SK-N-SH (cell line): ENCODE data around the gene EDA2R. TPM values are rescaled to one million over a fixed set of nuclear protein-coding genes. Genes with fewer than 3 reads are reported as not detected.

Experiments used
- CTCF ChIA-PET: fragments of 300-600, 350-600 bp; formaldehyde crosslinking; extraction: SDS; loops from one replicate; lab custom pipeline; 2021; lab: Yijun Ruan, JAX
- POLR2A ChIA-PET: fragments of 350-600 bp; sonication (Branson Sonifier 250); formaldehyde crosslinking; extraction: SDS; loops from one replicate; lab custom pipeline; 2020; ENCODE audit warnings: antibody characterized with exemption, inconsistent platforms; lab: Yijun Ruan, JAX
- DNase-seq: peaks from one replicate; pipeline ENCODE4 v3.0.0; 2012
- H2AFZ ChIP-seq: fragments of 200-600 bp; sonication (generic); 2 replicates; pipeline ENCODE4 v1.8.1; 2016; ENCODE audit warnings: antibody characterized with exemption, mild to moderate bottlenecking, low read depth
- H3F3A ChIP-seq: fragments of 200-600 bp; sonication (generic); replicated peaks from 2 replicates; pipeline ENCODE3; 2016; ENCODE audit warnings: antibody characterized with exemption, mild to moderate bottlenecking; ENCODE audit not compliant: insufficient read depth
- H3K27ac ChIP-seq, 2 experiments: fragments of 200-500 bp in 1 of 2; fragments of 200-600 bp in 1 of 2; sonication (Bioruptor generic) in 1 of 2; sonication (generic), shearing (Covaris generic) in 1 of 2; 2 replicates each; pipeline versions ENCODE4 v1.5.1 to v1.6.1; 2014 to 2016; ENCODE audit warnings: low read depth in 2 of 2, inconsistent platforms in 1 of 2, low read length in 1 of 2, mild to moderate bottlenecking in 1 of 2, mixed read lengths in 1 of 2
- H3K27me3 ChIP-seq: fragments of 200-600 bp; sonication (generic), shearing (Covaris generic); 2 replicates; pipeline ENCODE4 v1.6.1; 2016; ENCODE audit warnings: mixed run types; ENCODE audit not compliant: insufficient read depth
- H3K36me3 ChIP-seq, 2 experiments: fragments of 200-500 bp in 1 of 2; fragments of 200-600 bp in 1 of 2; sonication (Bioruptor generic) in 1 of 2; sonication (generic) in 1 of 2; replicated peaks in 1 of 2; 2 replicates each; pipeline versions ENCODE3 to v1.5.1; 2014 to 2016; ENCODE audit warnings: low read length in 1 of 2, mild to moderate bottlenecking in 1 of 2; ENCODE audit not compliant: insufficient read depth in 2 of 2, control insufficient read depth in 1 of 2
- H3K4me1 ChIP-seq, 2 experiments: fragments of 200-500 bp in 1 of 2; fragments of 200-600 bp in 1 of 2; sonication (Bioruptor generic) in 1 of 2; sonication (generic), shearing (Covaris generic) in 1 of 2; 2 replicates each; pipeline versions ENCODE4 v1.5.1 to v1.6.1; 2014 to 2016; ENCODE audit warnings: low read depth in 1 of 2, low read length in 1 of 2, mixed run types in 1 of 2; ENCODE audit not compliant: insufficient read depth in 2 of 2, control insufficient read depth in 1 of 2
- H3K4me2 ChIP-seq: fragments of 200-600 bp; sonication (generic), shearing (Covaris generic); 2 replicates; pipeline ENCODE4 v1.6.1; 2017; ENCODE audit warnings: mixed run types
- H3K4me3 ChIP-seq, 2 experiments: fragments of 200-500 bp in 1 of 2; fragments of 200-600 bp in 1 of 2; sonication (Bioruptor generic) in 1 of 2; sonication (generic), shearing (Covaris generic) in 1 of 2; 2 replicates each; pipeline versions ENCODE4 v1.5.1 to v1.8.1; 2014 to 2016; ENCODE audit warnings: low read depth in 2 of 2, inconsistent platforms in 1 of 2, low read length in 1 of 2, mild to moderate bottlenecking in 1 of 2, mixed read lengths in 1 of 2, moderate library complexity in 1 of 2
- H3K79me2 ChIP-seq: fragments of 200-600 bp; sonication (generic); 2 replicates; pipeline ENCODE4 v1.8.1; 2017; ENCODE audit warnings: mild to moderate bottlenecking; ENCODE audit not compliant: insufficient read depth
- H3K9ac ChIP-seq: fragments of 200-600 bp; sonication (generic); 2 replicates; pipeline ENCODE4 v1.6.1; 2017; ENCODE audit warnings: mixed run types
- H3K9me2 ChIP-seq: fragments of 200-600 bp; sonication (generic); 2 replicates; pipeline ENCODE4 v1.6.1; 2017; ENCODE audit warnings: mixed run types
- H3K9me3 ChIP-seq: fragments of 200-600 bp; sonication (generic); 2 replicates; pipeline ENCODE4 v1.6.1; 2017; ENCODE audit warnings: mixed run types, mild to moderate bottlenecking, moderate library complexity
- H4K20me1 ChIP-seq: fragments of 200-600 bp; sonication (generic); 2 replicates; pipeline ENCODE4 v1.6.1; 2017; ENCODE audit warnings: mild to moderate bottlenecking, mixed run types; ENCODE audit not compliant: insufficient read depth
- CHD2 ChIP-seq: fragments of 150-350 bp; IDR thresholded peaks from 2 replicates; pipeline ENCODE4 v1.6.1; 2018; ENCODE audit warnings: low read length; ENCODE audit not compliant: partially characterized antibody
- ELF1 ChIP-seq: IDR thresholded peaks from 2 replicates; pipeline ENCODE4 v1.4.0; 2012
- EP300 ChIP-seq, 2 experiments: IDR thresholded peaks; 2 replicates each; pipeline versions ENCODE4 v1.4.0 to v1.6.1; 2012; ENCODE audit warnings: borderline replicate concordance in 1 of 2, low read depth in 1 of 2, low read length in 1 of 2
- FOSL2 ChIP-seq: IDR thresholded peaks from 2 replicates; pipeline ENCODE4 v1.4.0; 2012; ENCODE audit warnings: low read depth, mild to moderate bottlenecking, moderate library complexity, borderline replicate concordance
- FOXJ3 ChIP-seq: sonication (generic); formaldehyde crosslinking; IDR thresholded peaks from 2 replicates; pipeline ENCODE4 v1.5.1; 2020; ENCODE audit warnings: mild to moderate bottlenecking, missing genetic modification reagents
- IRF3 ChIP-seq: fragments of 150-350 bp; IDR thresholded peaks from 2 replicates; pipeline ENCODE4 v1.6.1; 2016; ENCODE audit warnings: mild to moderate bottlenecking, low read depth, low read length
- MEF2A ChIP-seq: IDR thresholded peaks from 2 replicates; pipeline ENCODE4 v1.4.0; 2012; ENCODE audit warnings: low read depth, borderline replicate concordance
- MXI1 ChIP-seq: IDR thresholded peaks from 2 replicates; pipeline ENCODE4 v1.6.1; 2012; ENCODE audit warnings: mild to moderate bottlenecking, low read depth, low read length, improper control_type of control experiment
- PBX3 ChIP-seq: IDR thresholded peaks from 2 replicates; pipeline ENCODE4; 2012
- POLR2AphosphoS5 ChIP-seq: IDR thresholded peaks from 2 replicates; pipeline ENCODE4 v1.6.1; 2012; ENCODE audit warnings: low read depth, low read length
- RCOR1 ChIP-seq: fragments of 150-350 bp; IDR thresholded peaks from 2 replicates; pipeline ENCODE4 v1.6.1; 2017; ENCODE audit warnings: antibody characterized with exemption, low read length
- RXRA ChIP-seq: IDR thresholded peaks from 2 replicates; pipeline ENCODE4 v1.4.0; 2012; ENCODE audit warnings: low read depth, mild to moderate bottlenecking, borderline replicate concordance
- SMC3 ChIP-seq: IDR thresholded peaks from 2 replicates; pipeline ENCODE4 v1.6.1; 2012; ENCODE audit warnings: low read depth, low read length, improper control_type of control experiment
- TCF12 ChIP-seq: IDR thresholded peaks from 2 replicates; pipeline ENCODE4 v1.4.0; 2012
- YY1 ChIP-seq: IDR thresholded peaks from 2 replicates; pipeline ENCODE4 v1.4.0; 2012; ENCODE audit warnings: low read depth, mild to moderate bottlenecking
- ZBTB33 ChIP-seq: IDR thresholded peaks from 2 replicates; pipeline ENCODE4 v1.4.0; 2012; ENCODE audit warnings: low read depth, borderline replicate concordance
- WGBS: methylation state at CpG from one replicate; pipeline ENCODE4 v1.1.6; 2017; ENCODE audit warnings: low lambda C conversion rate; 5-methylcytosine and 5-hydroxymethylcytosine counted together
- polyA plus RNA-seq, 3 experiments: library from polyadenylated mRNA; depleted of rRNA; stranded (reverse); fragments of >200 nt; gene quantifications; 2 replicates each; pipeline ENCODE4 v1.2.3, GENCODE V29; 2012
- TF ChIP-seq, protein P1 (sequence below): IDR thresholded peaks from 2 replicates; pipeline ENCODE4 v1.6.1; 2012; ENCODE audit warnings: mild to moderate bottlenecking, low read depth, low read length, moderate library complexity

Gene EDA2R
- polyA plus RNA-seq, 1 of the 3 experiments (the other 2 are of a cell fraction) = 23.0 TPM

DNA sequence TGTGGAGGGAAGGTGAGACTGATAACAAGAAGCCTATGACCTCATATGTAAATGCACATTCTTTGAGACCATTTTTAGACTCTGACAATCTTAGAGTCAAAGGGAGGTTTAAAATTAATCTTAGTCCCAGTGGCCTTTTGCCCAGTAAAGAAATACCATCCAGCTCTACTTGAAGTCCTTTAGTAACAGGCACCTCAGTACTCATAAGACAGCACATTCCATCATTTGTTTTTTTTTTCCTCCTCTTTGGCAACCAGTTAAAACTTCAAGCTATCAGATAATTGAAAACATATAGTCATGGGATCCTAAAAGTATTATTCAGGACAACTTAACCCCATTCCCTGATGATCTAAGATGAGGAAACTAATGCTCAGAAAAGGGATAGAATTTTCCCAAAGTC lies 4.6 kb downstream of the EDA2R start:
- Histone ChIP-seq H3K36me3 (peaks cover 0 to 5% of the 10 kb centered on the region in 2 experiments), H3K27me3 (no peaks in the 10 kb centered on the region), H4K20me1 (peaks cover 57% of the 10 kb centered on the region), H2AFZ (no peak overlapping the region), H3K27ac (peak overlapping the region in 1 of 2 experiments; percentile 87; a peak in 3 of 4 replicates), H3K4me1 (peaks cover 0 to 12% of the 10 kb centered on the region in 2 experiments; a peak in 2 of 4 replicates), H3K9me3 (no peaks in the 10 kb centered on the region), H3F3A (peaks cover 37% of the 10 kb centered on the region), H3K4me2 (peak overlapping the region; percentile 77), H3K79me2 (peaks cover 84% of the 10 kb centered on the region), H3K4me3 (no peak overlapping the region), H3K9me2 (no peaks in the 10 kb centered on the region), H3K9ac (peak overlapping the region; percentile 34; the same call in 1 of the 2 replicates)
- POLR2A ChIA-PET = no interaction called here
- DNase-seq = no peak
- CTCF ChIA-PET = no interaction called here
- TF ChIP-seq ZBTB33 (no peak), PBX3 (peak; percentile 15; the same call in 1 of the 2 replicates), TCF12 (peak; percentile 62), ELF1 (no peak), MXI1 (no peak)

GRCh38 chrX:66633541-66633940 lies 5.3 kb downstream of the EDA2R start:
- Histone ChIP-seq H3K4me1 (peaks cover 0 to 12% of the 10 kb centered on the region in 2 experiments; a peak in 2 of 4 replicates), H3K27ac (peak overlapping the region in 1 of 2 experiments; percentile 87; a peak in 3 of 4 replicates), H3K27me3 (no peaks in the 10 kb centered on the region), H3K9me2 (no peaks in the 10 kb centered on the region), H3K36me3 (peaks cover 0 to 5% of the 10 kb centered on the region in 2 experiments), H3K4me3 (0 out of 4 replicates have a peak overlapping the region, but pooled peaks of 1 of the 2 experiments have one; percentile 2), H2AFZ (no peak overlapping the region), H3K4me2 (peak overlapping the region; percentile 77), H3K79me2 (peaks cover 91% of the 10 kb centered on the region), H3K9me3 (no peaks in the 10 kb centered on the region), H3F3A (peaks cover 36% of the 10 kb centered on the region), H3K9ac (peak overlapping the region; percentile 34; the same call in 1 of the 2 replicates), H4K20me1 (peaks cover 65% of the 10 kb centered on the region)
- CTCF ChIA-PET = no interaction called here
- 19% methylated on average over 3 of the region's 3 CpGs for WGBS
- POLR2A ChIA-PET = no interaction called here
- DNase-seq = no peak
- no peak; the same call in 1 of the 2 replicates for TF ChIP-seq ZBTB33
- TF ChIP-seq MXI1 = no peak
- TF ChIP-seq SMC3 = no peak
- TF ChIP-seq, protein P1, sequence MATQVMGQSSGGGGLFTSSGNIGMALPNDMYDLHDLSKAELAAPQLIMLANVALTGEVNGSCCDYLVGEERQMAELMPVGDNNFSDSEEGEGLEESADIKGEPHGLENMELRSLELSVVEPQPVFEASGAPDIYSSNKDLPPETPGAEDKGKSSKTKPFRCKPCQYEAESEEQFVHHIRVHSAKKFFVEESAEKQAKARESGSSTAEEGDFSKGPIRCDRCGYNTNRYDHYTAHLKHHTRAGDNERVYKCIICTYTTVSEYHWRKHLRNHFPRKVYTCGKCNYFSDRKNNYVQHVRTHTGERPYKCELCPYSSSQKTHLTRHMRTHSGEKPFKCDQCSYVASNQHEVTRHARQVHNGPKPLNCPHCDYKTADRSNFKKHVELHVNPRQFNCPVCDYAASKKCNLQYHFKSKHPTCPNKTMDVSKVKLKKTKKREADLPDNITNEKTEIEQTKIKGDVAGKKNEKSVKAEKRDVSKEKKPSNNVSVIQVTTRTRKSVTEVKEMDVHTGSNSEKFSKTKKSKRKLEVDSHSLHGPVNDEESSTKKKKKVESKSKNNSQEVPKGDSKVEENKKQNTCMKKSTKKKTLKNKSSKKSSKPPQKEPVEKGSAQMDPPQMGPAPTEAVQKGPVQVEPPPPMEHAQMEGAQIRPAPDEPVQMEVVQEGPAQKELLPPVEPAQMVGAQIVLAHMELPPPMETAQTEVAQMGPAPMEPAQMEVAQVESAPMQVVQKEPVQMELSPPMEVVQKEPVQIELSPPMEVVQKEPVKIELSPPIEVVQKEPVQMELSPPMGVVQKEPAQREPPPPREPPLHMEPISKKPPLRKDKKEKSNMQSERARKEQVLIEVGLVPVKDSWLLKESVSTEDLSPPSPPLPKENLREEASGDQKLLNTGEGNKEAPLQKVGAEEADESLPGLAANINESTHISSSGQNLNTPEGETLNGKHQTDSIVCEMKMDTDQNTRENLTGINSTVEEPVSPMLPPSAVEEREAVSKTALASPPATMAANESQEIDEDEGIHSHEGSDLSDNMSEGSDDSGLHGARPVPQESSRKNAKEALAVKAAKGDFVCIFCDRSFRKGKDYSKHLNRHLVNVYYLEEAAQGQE = no peak
- TF ChIP-seq FOXJ3 = no peak
- TF ChIP-seq FOSL2 = peak; percentile 61; the same call in 1 of the 2 replicates
- no peak for TF ChIP-seq IRF3
- no peak for TF ChIP-seq POLR2AphosphoS5
- no peak for TF ChIP-seq CHD2
- TF ChIP-seq YY1 = no peak
- TF ChIP-seq MEF2A = no peak
- no peak for TF ChIP-seq RXRA
- TF ChIP-seq ELF1 = no peak
- peak; percentile 46 for TF ChIP-seq TCF12
- TF ChIP-seq EP300 (IDR thresholded peaks at IDR 0.05; ENCODE audit: borderline replicate concordance in 1 of 2, low read depth in 1 of 2, low read length in 1 of 2) = peak in 1 of 2 experiments; percentile 35; a peak in 1 of 4 replicates
- TF ChIP-seq RCOR1 = no peak
